HG03469 (cell line): ENCODE results near the gene GSTM5.
"Not testable (repeated sequence)": the region's sequence is repeated elsewhere in the genome, so short reads cannot be mapped to it uniquely, and the experiment has no call there.

Source experiments
- ATAC-seq: cut with Tn5 transposase; IDR thresholded peaks from one replicate; pipeline ENCODE4 v1.9.1; 2021; ENCODE audit warnings: mild to moderate bottlenecking, moderate library complexity, moderate number of reproducible peaks; ENCODE audit not compliant: unreplicated experiment

GSTM5 gene

GRCh38 chr1:109760581-109761226 lies 48.7 kb downstream of the GSTM5 start:
- no peak for ATAC-seq

DNA sequence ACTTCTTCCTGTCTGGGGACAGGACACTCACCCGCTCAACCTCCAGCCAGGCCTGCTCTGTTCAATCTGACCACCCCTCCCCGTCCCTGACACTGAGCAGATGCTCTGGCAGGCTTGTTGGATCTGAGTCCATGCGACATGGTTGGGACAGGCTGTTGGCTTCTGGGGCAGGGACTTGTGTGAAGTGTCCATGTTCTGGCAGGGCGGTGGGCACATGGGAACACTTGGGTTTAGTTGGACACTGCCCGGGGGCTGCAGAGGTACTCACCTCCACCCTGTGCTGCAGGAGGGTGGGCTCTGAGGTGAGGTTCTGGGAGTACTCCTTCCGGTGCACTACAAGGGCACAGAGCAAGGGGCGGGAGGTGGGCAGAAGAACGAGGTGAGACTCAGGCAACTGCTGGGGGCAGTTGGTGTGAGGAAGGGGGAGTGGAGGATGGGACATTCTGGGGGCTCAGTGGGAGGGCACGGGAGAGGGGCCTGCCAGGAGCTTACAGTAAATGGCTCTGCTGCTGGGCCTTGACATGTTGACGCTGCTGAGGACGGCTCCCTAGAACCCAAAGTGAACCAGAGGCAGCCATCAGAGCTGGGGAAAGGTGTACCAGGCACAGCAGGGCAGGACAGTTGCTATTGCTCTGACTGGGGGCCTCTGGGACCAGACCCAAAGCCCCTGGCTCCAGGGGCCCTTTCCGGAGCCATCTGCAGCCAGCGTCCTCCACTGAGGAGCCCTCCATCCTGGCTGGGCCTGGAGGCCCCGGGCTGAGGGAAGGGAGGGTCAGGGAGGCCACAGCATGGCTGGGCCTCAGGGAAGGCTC lies 49.4 kb downstream of the GSTM5 start:
- ATAC-seq = no peak

GRCh38 chr1:109762039-109762585 lies 50.1 kb downstream of the GSTM5 start:
- no peak for ATAC-seq

DNA sequence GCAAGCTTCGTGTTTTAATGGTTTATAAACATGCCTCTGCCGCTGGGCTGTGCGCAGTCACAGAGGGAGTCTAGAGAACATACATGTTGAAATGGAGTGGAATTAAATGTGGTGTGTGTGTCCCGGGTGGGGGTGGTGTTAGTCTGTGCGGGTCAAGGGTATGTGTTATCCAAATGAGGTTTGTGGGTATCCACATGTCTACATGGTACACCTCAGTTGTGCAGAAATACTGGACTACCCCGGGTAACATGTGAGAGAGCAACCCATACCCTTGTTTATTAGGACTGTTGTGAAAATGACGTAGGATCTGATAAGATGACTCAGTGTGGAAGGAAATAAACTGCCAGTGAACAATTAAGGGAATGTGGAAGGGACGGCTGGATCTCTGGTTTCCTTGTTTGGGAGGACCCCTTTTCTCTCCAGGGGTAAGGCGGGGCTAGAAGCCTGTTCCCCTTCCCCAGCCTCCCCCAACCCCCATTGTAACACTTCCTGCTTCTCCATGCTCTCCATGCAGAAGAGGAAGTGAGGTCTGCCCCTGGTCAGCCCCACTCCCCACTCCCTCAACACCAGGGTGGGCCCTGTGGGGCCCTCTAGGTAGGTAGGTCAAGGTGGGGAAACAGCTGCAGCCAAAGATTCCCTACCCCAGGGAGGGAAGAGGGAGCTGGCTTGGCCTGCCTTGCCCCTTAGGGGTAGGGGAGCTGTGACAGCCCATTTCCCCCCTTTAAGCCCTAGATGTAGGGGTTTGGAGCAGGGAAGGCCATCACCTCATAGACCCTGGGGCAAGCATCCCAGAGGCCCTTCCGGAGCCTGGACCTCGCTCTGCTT lies 51.0 kb downstream of the GSTM5 start:
- ATAC-seq = no peak

- no peak for ATAC-seq
These were observed 51.8 kb downstream of the GSTM5 start, which contains the start of gene EPS8L3 for GRCh38 chr1:109763646-109764415. Gene EPS8L3, minus strand, starts transcription at chr1:109763923. Its CDS starts 2,174 bp downstream, at chr1:109761749.

- no peak for ATAC-seq
These were observed 52.8 kb downstream of the GSTM5 start for GRCh38 chr1:109764561-109765482.

DNA sequence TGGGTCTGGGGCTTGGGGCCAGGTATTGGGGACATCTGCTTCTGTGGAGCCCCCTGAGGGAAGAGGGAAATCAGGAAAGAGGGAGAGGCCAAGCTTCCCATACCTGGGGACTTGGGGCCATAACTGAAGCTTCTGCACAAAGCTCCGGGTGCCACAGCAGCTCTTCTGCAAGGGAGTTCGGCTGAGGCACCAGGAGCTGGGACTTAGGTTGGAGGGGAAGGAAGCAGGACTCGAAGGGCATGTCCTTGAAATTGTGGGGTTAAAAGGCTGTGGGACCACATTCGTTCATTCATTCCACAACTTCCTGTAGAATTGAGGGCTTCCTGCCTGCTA lies 53.4 kb downstream of the GSTM5 start:
- no peak for ATAC-seq

GRCh38 chr1:109765896-109766615 lies 54.0 kb downstream of the GSTM5 start:
- ATAC-seq = no peak

GRCh38 chr1:109766991-109767636 lies 55.1 kb downstream of the GSTM5 start:
- ATAC-seq = not testable (repeated sequence)
